Measurements from ENCODE around the gene BAIAP2L2.

The BAIAP2L2 gene

GRCh38 chr22:38070250-38070921, 40.1 kb downstream of the BAIAP2L2 start:
- DNase-seq (ENCODE audit: low read depth) = no peak
- TF ChIP-seq CTCF (IDR thresholded peaks at IDR 0.05; ENCODE audit: insufficient read depth, low read depth, low read length, missing control alignments) = no peak
- no peak overlapping the region for H3K4me3 ChIP-seq (ENCODE audit: low read length)

- H3K4me3 ChIP-seq (ENCODE audit: low read length) = no peak overlapping the region
- peak; percentile 24 for TF ChIP-seq CTCF (IDR thresholded peaks at IDR 0.05; ENCODE audit: insufficient read depth, low read depth, low read length, missing control alignments)
- DNase-seq (ENCODE audit: low read depth) = no peak
These were observed 40.9 kb downstream of the BAIAP2L2 start for GRCh38 chr22:38069372-38070249.

GRCh38 chr22:38068641-38069371, 41.7 kb downstream of the BAIAP2L2 start:
- TF ChIP-seq CTCF (IDR thresholded peaks at IDR 0.05; ENCODE audit: insufficient read depth, low read depth, low read length, missing control alignments) = no peak
- H3K4me3 ChIP-seq (ENCODE audit: low read length) = no peak overlapping the region
- DNase-seq (ENCODE audit: low read depth) = no peak

GRCh38 chr22:38067761-38068360, 42.6 kb downstream of the BAIAP2L2 start:
- no peak for TF ChIP-seq CTCF (IDR thresholded peaks at IDR 0.05; ENCODE audit: insufficient read depth, low read depth, low read length, missing control alignments)
- H3K4me3 ChIP-seq (ENCODE audit: low read length) = no peak overlapping the region

GRCh38 chr22:38067028-38067415, 43.5 kb downstream of the BAIAP2L2 start:
- H3K4me3 ChIP-seq (ENCODE audit: low read length) = no peak overlapping the region
- no peak for TF ChIP-seq CTCF (IDR thresholded peaks at IDR 0.05; ENCODE audit: insufficient read depth, low read depth, low read length, missing control alignments)
- DNase-seq (ENCODE audit: low read depth) = no peak

More at GRCh38 chr22:38067761-38068360, 42.6 kb downstream of the BAIAP2L2 start:
- DNase-seq (ENCODE audit: low read depth) = no peak

- DNase-seq (ENCODE audit: low read depth) = no peak
- TF ChIP-seq CTCF (IDR thresholded peaks at IDR 0.05; ENCODE audit: insufficient read depth, low read depth, low read length, missing control alignments) = no peak
- H3K4me3 ChIP-seq (ENCODE audit: low read length) = no peak overlapping the region
These were observed 44.0 kb downstream of the BAIAP2L2 start for GRCh38 chr22:38066381-38067027.
